Measurements from ENCODE around the gene IL3RA.
"Not testable (repeated sequence)": the region's sequence is repeated elsewhere in the genome, so short reads cannot be mapped to it uniquely, and the experiment has no call there.

IL3RA gene

GRCh38 chrX:1400742-1401471 is 64.3 kb downstream of the IL3RA start:
- DNase-seq: no peak

- DNase-seq: no peak
Measured at GRCh38 chrX:1401611-1402430, 65.2 kb downstream of the IL3RA start.

- no peak for DNase-seq
Measured at GRCh38 chrX:1403228-1403627, 66.6 kb downstream of the IL3RA start.

- not testable (repeated sequence) for DNase-seq
Measured at GRCh38 chrX:1403867-1404266, 67.3 kb downstream of the IL3RA start.

- DNase-seq: not testable (repeated sequence)
Measured at GRCh38 chrX:1405769-1406168, 69.2 kb downstream of the IL3RA start.

GRCh38 chrX:1407035-1407434 is 70.5 kb downstream of the IL3RA start:
- DNase-seq: no peak

- DNase-seq: no peak
Measured at GRCh38 chrX:1411326-1411725, 74.7 kb downstream of the IL3RA start.

- DNase-seq: no peak
Measured at GRCh38 chrX:1412551-1413161, 76.1 kb downstream of the IL3RA start.

- no peak for DNase-seq
Measured at GRCh38 chrX:1416327-1416784, 79.8 kb downstream of the IL3RA start.

GRCh38 chrX:1416965-1417760 is 80.6 kb downstream of the IL3RA start:
- DNase-seq: no peak

GRCh38 chrX:1417921-1418771 is 81.6 kb downstream of the IL3RA start:
- DNase-seq: no peak

- DNase-seq: no peak
Measured at GRCh38 chrX:1418901-1419544, 82.4 kb downstream of the IL3RA start.

- DNase-seq: no peak
Measured at GRCh38 chrX:1419545-1420355, 83.2 kb downstream of the IL3RA start.

GRCh38 chrX:1420371-1420770 is 83.8 kb downstream of the IL3RA start:
- DNase-seq: no peak

GRCh38 chrX:1421433-1422134 is 85.0 kb downstream of the IL3RA start:
- no peak for DNase-seq

- DNase-seq: no peak
Measured at GRCh38 chrX:1422135-1422465, 85.5 kb downstream of the IL3RA start.

- DNase-seq: no peak
Measured at GRCh38 chrX:1423215-1423614, 86.6 kb downstream of the IL3RA start.

GRCh38 chrX:1424147-1424851 is 87.7 kb downstream of the IL3RA start:
- no peak for DNase-seq

GRCh38 chrX:1425381-1425780 is 88.8 kb downstream of the IL3RA start:
- no peak for DNase-seq

Measured in 8988T (cell line).